ENCODE results near the gene SLX9. TPM values are rescaled to one million over a fixed set of nuclear protein-coding genes. Genes with fewer than 3 reads are reported as not detected.

Gene SLX9
- total RNA-seq, 4 donors from 2014 or later, result 20.8 to 59.3 (median 27.6) TPM

DNA sequence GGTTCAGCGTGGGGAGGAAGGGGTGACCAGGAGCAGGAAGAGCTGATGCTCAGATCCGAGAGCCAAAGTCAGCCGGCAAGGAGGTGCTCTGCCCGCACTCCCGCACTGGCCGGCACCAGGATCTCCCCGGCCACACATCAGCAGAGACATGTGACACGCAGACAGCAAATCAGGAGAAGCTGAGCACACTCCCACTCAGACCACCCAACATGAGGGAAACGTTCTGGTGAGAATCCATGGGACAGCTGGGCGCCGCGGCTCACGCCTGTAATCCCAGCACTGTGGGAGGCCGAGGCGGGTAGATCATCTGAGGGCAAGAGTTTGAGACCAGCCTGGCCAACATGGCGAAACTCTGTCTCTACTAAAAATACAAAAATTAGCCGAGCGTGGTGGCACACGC, 47.7 kb upstream of the SLX9 start:
- TF ChIP-seq POLR2AphosphoS5 (IDR thresholded peaks at IDR 0.05) (no peak), EP300 (IDR thresholded peaks at IDR 0.05) (no peak), POLR2A (IDR thresholded peaks at IDR 0.05; ENCODE audit: low read depth) (no peak)
- TF ChIP-seq, protein P1, sequence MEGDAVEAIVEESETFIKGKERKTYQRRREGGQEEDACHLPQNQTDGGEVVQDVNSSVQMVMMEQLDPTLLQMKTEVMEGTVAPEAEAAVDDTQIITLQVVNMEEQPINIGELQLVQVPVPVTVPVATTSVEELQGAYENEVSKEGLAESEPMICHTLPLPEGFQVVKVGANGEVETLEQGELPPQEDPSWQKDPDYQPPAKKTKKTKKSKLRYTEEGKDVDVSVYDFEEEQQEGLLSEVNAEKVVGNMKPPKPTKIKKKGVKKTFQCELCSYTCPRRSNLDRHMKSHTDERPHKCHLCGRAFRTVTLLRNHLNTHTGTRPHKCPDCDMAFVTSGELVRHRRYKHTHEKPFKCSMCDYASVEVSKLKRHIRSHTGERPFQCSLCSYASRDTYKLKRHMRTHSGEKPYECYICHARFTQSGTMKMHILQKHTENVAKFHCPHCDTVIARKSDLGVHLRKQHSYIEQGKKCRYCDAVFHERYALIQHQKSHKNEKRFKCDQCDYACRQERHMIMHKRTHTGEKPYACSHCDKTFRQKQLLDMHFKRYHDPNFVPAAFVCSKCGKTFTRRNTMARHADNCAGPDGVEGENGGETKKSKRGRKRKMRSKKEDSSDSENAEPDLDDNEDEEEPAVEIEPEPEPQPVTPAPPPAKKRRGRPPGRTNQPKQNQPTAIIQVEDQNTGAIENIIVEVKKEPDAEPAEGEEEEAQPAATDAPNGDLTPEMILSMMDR (IDR thresholded peaks at IDR 0.05), result no peak
- H3K4me3 ChIP-seq, result no peak overlapping the region
- H3K27me3 ChIP-seq, result peaks cover 0 to 33% (median 0%) of the 10 kb centered on the region in 4 donors
- 96% methylated on average over 8 of the region's 19 CpGs for WGBS
- no peak overlapping the region for H3K27ac ChIP-seq (replicated peaks in 1 of 4)
- H3K4me1 ChIP-seq, result no peaks in the 10 kb centered on the region
- intact Hi-C loops (cut with DNase I), result loop anchor here (5.0 kb wide), 1 partner anchor 40 kb away; no protein-coding TSS in a partner anchor
- H3K36me3 ChIP-seq, result no peaks in the 10 kb centered on the region
- no peak for DNase-seq (ENCODE audit: extremely low spot score)
- no peaks in the 10 kb centered on the region for H3K9me3 ChIP-seq

DNA sequence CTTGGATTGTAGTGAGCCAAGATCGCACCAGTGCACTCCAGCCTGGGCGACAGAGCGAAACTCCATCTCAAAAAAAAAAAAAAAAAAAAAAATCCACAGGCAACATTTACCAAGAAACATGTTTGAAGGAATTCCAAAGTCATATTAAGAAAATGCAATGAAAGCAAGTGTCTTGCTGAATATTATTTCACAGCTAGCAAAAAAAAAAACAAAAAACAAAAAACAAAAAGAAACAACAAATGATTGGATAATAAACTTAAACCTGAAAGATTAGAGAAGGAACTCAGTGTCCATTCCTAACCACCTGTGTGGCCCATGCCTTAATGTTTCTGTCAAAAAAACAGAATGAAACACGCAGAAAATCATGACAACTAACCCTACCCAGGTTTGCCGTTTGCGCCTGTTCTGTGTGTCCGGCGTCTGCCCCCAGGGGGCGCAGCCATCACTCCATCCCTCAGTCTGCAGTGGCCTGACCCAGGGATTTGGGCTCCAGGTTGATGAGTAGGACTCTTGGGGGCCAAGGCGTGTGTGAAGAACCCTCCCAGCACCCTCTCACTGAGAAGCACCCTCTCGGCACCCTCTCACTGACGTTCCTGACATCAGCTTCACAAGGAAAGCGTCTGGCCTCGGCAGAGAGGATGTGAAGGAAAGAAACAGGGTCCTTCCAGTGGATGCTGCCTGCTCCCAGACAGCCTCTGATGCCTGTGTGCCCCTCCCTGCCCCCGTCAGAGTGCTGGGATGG, 47.1 kb upstream of the SLX9 start:
- intact Hi-C loops (cut with DNase I), result loop anchor here (5.0 kb wide), 1 partner anchor 40 kb away; no protein-coding TSS in a partner anchor
- DNase-seq (ENCODE audit: extremely low spot score), result no peak
- Histone ChIP-seq H3K36me3 (no peaks in the 10 kb centered on the region), H3K9me3 (no peaks in the 10 kb centered on the region), H3K27ac (replicated peaks in 1 of 4) (no peak overlapping the region), H3K4me1 (no peaks in the 10 kb centered on the region), H3K27me3 (peaks cover 0 to 33% (median 0%) of the 10 kb centered on the region in 4 donors), H3K4me3 (no peak overlapping the region)
- TF ChIP-seq EP300 (IDR thresholded peaks at IDR 0.05) (no peak), POLR2AphosphoS5 (IDR thresholded peaks at IDR 0.05) (peak in 1 of 2 donors; percentile 13), POLR2A (IDR thresholded peaks at IDR 0.05; ENCODE audit: low read depth) (no peak)
- TF ChIP-seq, protein P1 (IDR thresholded peaks at IDR 0.05), result peak; percentile 74 to 92 (median 85)
- WGBS, result 43% methylated on average over 15 of the region's 15 CpGs

DNA sequence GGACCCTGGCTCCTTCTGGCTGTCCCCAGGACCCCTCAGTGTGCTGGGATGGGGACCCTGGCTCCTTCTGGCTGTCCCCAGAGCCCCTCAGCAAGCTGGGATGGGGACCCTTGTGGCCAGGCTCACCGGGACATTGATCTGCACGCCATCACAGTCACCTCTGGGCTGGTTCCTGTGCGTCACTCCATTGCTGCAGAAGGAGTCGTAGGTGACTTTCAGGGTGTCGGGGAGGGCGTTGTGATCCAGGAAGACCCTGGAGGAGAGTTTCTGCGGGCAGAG, 46.6 kb upstream of the SLX9 start:
- no peak overlapping the region for H3K27ac ChIP-seq (replicated peaks in 1 of 4)
- H3K27me3 ChIP-seq, result peaks cover 0 to 29% (median 0%) of the 10 kb centered on the region in 4 donors
- no peaks in the 10 kb centered on the region for H3K36me3 ChIP-seq
- no peaks in the 10 kb centered on the region for H3K4me1 ChIP-seq
- WGBS, result 86% methylated on average over 7 of the region's 7 CpGs
- no peak for DNase-seq (ENCODE audit: extremely low spot score)
- TF ChIP-seq POLR2A (IDR thresholded peaks at IDR 0.05; ENCODE audit: low read depth) (no peak), POLR2AphosphoS5 (IDR thresholded peaks at IDR 0.05) (no peak), EP300 (IDR thresholded peaks at IDR 0.05) (no peak)
- TF ChIP-seq, protein P1 (IDR thresholded peaks at IDR 0.05), result no peak
- no peak overlapping the region for H3K4me3 ChIP-seq
- intact Hi-C loops (cut with DNase I), result loop anchor here (5.0 kb wide), 1 partner anchor 39 kb away; no protein-coding TSS in a partner anchor
- H3K9me3 ChIP-seq, result no peaks in the 10 kb centered on the region

DNA sequence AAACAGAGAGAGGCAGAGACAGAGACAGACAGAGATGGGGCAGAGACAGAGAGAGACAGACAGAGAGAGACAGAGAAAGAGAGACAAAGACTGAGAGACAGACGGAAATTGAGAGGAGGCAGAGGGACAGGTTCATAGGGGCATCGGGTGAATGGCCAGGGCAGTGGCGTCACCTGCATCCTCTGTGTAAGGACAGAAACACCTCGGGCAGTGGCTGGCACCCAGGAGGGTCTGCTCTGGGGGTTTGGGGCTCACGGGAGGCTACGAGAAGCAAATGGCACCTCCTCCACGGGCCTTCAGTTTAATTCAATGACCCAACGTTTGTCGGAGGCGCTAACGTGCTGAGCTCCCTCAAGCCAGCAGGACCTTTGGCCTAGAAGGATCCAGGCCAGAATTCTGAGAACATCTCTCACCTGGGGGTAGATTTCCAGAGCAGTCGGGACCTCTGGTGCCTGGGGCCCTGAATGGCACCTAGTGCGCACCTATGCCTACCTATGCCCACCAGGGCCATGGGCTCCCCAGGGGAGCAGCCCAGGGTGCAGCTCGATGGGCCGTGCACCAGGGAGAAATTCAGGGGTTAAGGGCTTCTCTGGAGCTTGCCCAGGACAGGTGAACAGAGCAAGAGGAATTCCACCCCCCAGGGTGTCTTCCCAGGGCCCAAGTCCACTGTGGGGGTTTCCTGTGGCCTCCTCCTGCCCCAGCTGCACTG, 45.7 kb upstream of the SLX9 start:
- peaks cover 0 to 4% (median 0%) of the 10 kb centered on the region in 4 donors for H3K36me3 ChIP-seq
- no peak for DNase-seq (ENCODE audit: extremely low spot score)
- H3K4me3 ChIP-seq, result no peak overlapping the region
- 87% methylated on average over 4 of the region's 15 CpGs for WGBS
- no peaks in the 10 kb centered on the region for H3K9me3 ChIP-seq
- intact Hi-C loops (cut with DNase I), result loop anchor here (5.0 kb wide), 1 partner anchor 38 kb away; no protein-coding TSS in a partner anchor
- no peaks in the 10 kb centered on the region for H3K4me1 ChIP-seq
- H3K27ac ChIP-seq (replicated peaks in 1 of 4), result no peak overlapping the region
- TF ChIP-seq POLR2AphosphoS5 (IDR thresholded peaks at IDR 0.05) (no peak), POLR2A (IDR thresholded peaks at IDR 0.05; ENCODE audit: low read depth) (no peak)
- TF ChIP-seq, protein P1 (IDR thresholded peaks at IDR 0.05), result no peak
- peaks cover 0 to 21% (median 0%) of the 10 kb centered on the region in 4 donors for H3K27me3 ChIP-seq

Measured in esophagus muscularis mucosa (tissue), 4 donors.